Subcutaneous abdominal adipose tissue (tissue), 5 donors: ENCODE data around the gene LAD1.

ENCODE experiments used
- H3K27ac ChIP-seq: one replicate; pipeline ENCODE4 v1.7.0; 2013; ENCODE audit warnings: low read depth, mild to moderate bottlenecking, inconsistent platforms, low read length, moderate library complexity
- H3K27me3 ChIP-seq, 5 donors: one replicate each; pipeline ENCODE4 v1.7.0; 2013; ENCODE audit warnings: low read length in 5 of 5, inconsistent platforms in 1 of 5; ENCODE audit not compliant: control insufficient read depth in 5 of 5, insufficient read depth in 4 of 5
- H3K36me3 ChIP-seq, 5 donors: one replicate each; pipeline ENCODE4 v1.7.0; 2013; ENCODE audit warnings: low read length in 5 of 5; ENCODE audit not compliant: control insufficient read depth in 5 of 5, insufficient read depth in 5 of 5
- H3K4me1 ChIP-seq, 5 donors: one replicate each; pipeline ENCODE4 v1.7.0; 2013; ENCODE audit warnings: low read length in 5 of 5, mild to moderate bottlenecking in 3 of 5, moderate library complexity in 1 of 5; ENCODE audit not compliant: control insufficient read depth in 5 of 5, insufficient read depth in 5 of 5
- H3K4me3 ChIP-seq, 5 donors: one replicate each; pipeline ENCODE4 v1.7.0; 2013; ENCODE audit warnings: low read length in 5 of 5, low read depth in 1 of 5
- H3K9ac ChIP-seq, 5 donors: one replicate each; pipeline ENCODE4 v1.7.0; 2013; ENCODE audit warnings: low read length in 5 of 5, mild to moderate bottlenecking in 4 of 5, moderate library complexity in 3 of 5
- H3K9me3 ChIP-seq, 5 donors: one replicate each; pipeline ENCODE4 v1.7.0; 2013; ENCODE audit warnings: low read length in 5 of 5; ENCODE audit not compliant: control insufficient read depth in 5 of 5
- donor health status: healthy.
- donor health status: healthy.
- donor health status: healthy.
- donor health status: healthy.
- donor health status: healthy.

The LAD1 gene

GRCh38 chr1:201396861-201397464, 2.2 kb downstream of the LAD1 start:
- H3K36me3 ChIP-seq: no peaks in the 10 kb centered on the region
- no peaks in the 10 kb centered on the region for H3K9me3 ChIP-seq
- H3K4me1 ChIP-seq: peaks cover 0 to 10% (median 6%) of the 10 kb centered on the region in 5 donors
- no peak overlapping the region for H3K27ac ChIP-seq
- H3K9ac ChIP-seq: no peak overlapping the region
- peaks cover 7 to 43% (median 28%) of the 10 kb centered on the region in 5 donors for H3K27me3 ChIP-seq
- no peak overlapping the region for H3K4me3 ChIP-seq

GRCh38 chr1:201395936-201396335, 3.2 kb downstream of the LAD1 start:
- Histone ChIP-seq H3K4me3 (no peak overlapping the region), H3K9ac (no peak overlapping the region), H3K27ac (no peak overlapping the region), H3K27me3 (peaks cover 7 to 36% (median 26%) of the 10 kb centered on the region in 5 donors), H3K36me3 (no peaks in the 10 kb centered on the region), H3K9me3 (no peaks in the 10 kb centered on the region), H3K4me1 (peaks cover 0 to 10% (median 6%) of the 10 kb centered on the region in 5 donors)

- Histone ChIP-seq H3K4me3 (no peak overlapping the region), H3K9ac (no peak overlapping the region), H3K27ac (no peak overlapping the region), H3K9me3 (no peaks in the 10 kb centered on the region), H3K27me3 (peaks cover 9 to 23% (median 15%) of the 10 kb centered on the region in 5 donors), H3K4me1 (peaks cover 0 to 8% (median 5%) of the 10 kb centered on the region in 5 donors), H3K36me3 (no peaks in the 10 kb centered on the region)
These were observed 4.5 kb downstream of the LAD1 start for GRCh38 chr1:201394591-201394990.

GRCh38 chr1:201393076-201393475, 6.0 kb downstream of the LAD1 start:
- Histone ChIP-seq H3K27me3 (peaks cover 0 to 8% (median 3%) of the 10 kb centered on the region in 5 donors), H3K9me3 (no peaks in the 10 kb centered on the region), H3K27ac (no peak overlapping the region), H3K36me3 (no peaks in the 10 kb centered on the region), H3K4me3 (no peak overlapping the region), H3K4me1 (no peaks in the 10 kb centered on the region), H3K9ac (no peak overlapping the region)

- Histone ChIP-seq H3K9ac (no peak overlapping the region), H3K4me1 (no peaks in the 10 kb centered on the region), H3K9me3 (no peaks in the 10 kb centered on the region), H3K27ac (no peak overlapping the region), H3K27me3 (peaks cover 0 to 10% (median 3%) of the 10 kb centered on the region in 5 donors), H3K36me3 (no peaks in the 10 kb centered on the region), H3K4me3 (no peak overlapping the region)
These were observed 7.2 kb downstream of the LAD1 start for GRCh38 chr1:201391651-201392511.

- H3K27me3 ChIP-seq: peaks cover 0 to 12% (median 3%) of the 10 kb centered on the region in 5 donors
These were observed 7.9 kb downstream of the LAD1 start for GRCh38 chr1:201391225-201391624.

GRCh38 chr1:201389051-201389450, 10.1 kb downstream of the LAD1 start:
- Histone ChIP-seq H3K9me3 (no peaks in the 10 kb centered on the region), H3K4me3 (no peak overlapping the region), H3K4me1 (no peaks in the 10 kb centered on the region), H3K27me3 (peaks cover 6 to 23% (median 12%) of the 10 kb centered on the region in 5 donors), H3K36me3 (no peaks in the 10 kb centered on the region), H3K27ac (no peak overlapping the region), H3K9ac (no peak overlapping the region)

More at GRCh38 chr1:201391225-201391624, 7.9 kb downstream of the LAD1 start:
- H3K4me1 ChIP-seq: no peaks in the 10 kb centered on the region
- H3K4me3 ChIP-seq: no peak overlapping the region
- no peak overlapping the region for H3K27ac ChIP-seq
- H3K9me3 ChIP-seq: no peaks in the 10 kb centered on the region
- no peak overlapping the region for H3K9ac ChIP-seq
- H3K36me3 ChIP-seq: no peaks in the 10 kb centered on the region

GRCh38 chr1:201386208-201386607, 12.9 kb downstream of the LAD1 start:
- Histone ChIP-seq H3K9ac (no peak overlapping the region), H3K27me3 (peaks cover 6 to 28% (median 14%) of the 10 kb centered on the region in 5 donors), H3K4me1 (no peaks in the 10 kb centered on the region), H3K27ac (no peak overlapping the region), H3K36me3 (no peaks in the 10 kb centered on the region), H3K9me3 (no peaks in the 10 kb centered on the region), H3K4me3 (no peak overlapping the region)

- Histone ChIP-seq H3K4me1 (no peaks in the 10 kb centered on the region), H3K27me3 (peaks cover 6 to 28% (median 13%) of the 10 kb centered on the region in 5 donors), H3K9ac (no peak overlapping the region), H3K27ac (no peak overlapping the region), H3K9me3 (no peaks in the 10 kb centered on the region), H3K4me3 (no peak overlapping the region), H3K36me3 (no peaks in the 10 kb centered on the region)
These were observed 13.7 kb downstream of the LAD1 start for GRCh38 chr1:201385299-201385891.

- Histone ChIP-seq H3K4me3 (no peak overlapping the region), H3K9me3 (no peaks in the 10 kb centered on the region), H3K36me3 (no peaks in the 10 kb centered on the region), H3K9ac (no peak overlapping the region), H3K27me3 (peaks cover 6 to 28% (median 13%) of the 10 kb centered on the region in 5 donors), H3K4me1 (no peaks in the 10 kb centered on the region), H3K27ac (no peak overlapping the region)
These were observed 14.7 kb downstream of the LAD1 start for GRCh38 chr1:201384406-201384782.
